Ecto neural progenitor cell (in vitro differentiated cells): Measurements from ENCODE around the gene RASGEF1C.
"Not testable (repeated sequence)": the region's sequence is repeated elsewhere in the genome, so short reads cannot be mapped to it uniquely, and the experiment has no call there.

ENCODE experiments used
- DNase-seq: peaks from one replicate; pipeline ENCODE4 v3.0.0-alpha.2; 2018; ENCODE audit warnings: low spot score

RASGEF1C gene

DNA sequence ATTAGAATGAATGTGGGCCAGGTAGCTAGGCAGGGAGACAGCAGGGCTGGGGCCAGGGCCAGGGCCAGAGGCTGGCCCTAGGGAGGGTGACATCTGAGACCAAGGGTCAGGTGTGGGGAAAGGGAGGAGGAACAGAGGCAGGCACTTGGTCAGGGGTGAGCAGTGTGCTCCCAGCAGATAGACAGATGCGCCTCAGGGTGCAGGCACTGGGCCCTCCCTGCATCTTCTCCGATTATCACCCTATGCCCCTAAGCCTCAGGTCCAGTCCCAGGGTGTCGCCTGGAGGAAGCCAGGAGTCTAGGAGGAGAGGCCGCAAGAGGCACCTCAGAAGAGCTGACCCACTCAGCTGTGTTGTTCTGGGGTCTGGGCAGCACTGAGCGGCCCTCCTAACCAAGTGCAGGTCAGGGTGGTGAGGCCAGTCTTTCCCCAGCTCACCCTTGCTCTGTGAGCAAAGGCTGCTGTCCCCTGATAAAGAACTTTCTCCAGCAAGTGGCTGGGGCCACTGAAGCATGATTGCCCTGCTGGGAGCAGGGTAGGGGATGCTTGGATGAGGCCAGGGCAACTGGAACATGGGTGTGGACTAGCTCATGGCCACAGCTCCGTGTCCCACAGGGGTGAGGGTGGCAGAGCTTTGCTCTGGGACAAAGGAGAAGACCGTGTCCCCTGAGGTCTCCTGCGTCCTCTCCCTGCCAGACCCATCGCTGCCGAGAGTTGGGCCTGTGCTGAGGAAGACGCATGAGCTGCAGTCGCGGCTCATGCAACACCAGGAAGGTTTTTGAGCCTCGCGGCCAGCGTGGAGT lies 2.1 kb upstream of the RASGEF1C start:
- DNase-seq = no peak

GRCh38 chr5:180210077-180210476 lies 1.1 kb upstream of the RASGEF1C start:
- DNase-seq = not testable (repeated sequence)

- DNase-seq = peak; percentile 77
These were observed 453 bp downstream of the RASGEF1C start for GRCh38 chr5:180208435-180209081.

DNA sequence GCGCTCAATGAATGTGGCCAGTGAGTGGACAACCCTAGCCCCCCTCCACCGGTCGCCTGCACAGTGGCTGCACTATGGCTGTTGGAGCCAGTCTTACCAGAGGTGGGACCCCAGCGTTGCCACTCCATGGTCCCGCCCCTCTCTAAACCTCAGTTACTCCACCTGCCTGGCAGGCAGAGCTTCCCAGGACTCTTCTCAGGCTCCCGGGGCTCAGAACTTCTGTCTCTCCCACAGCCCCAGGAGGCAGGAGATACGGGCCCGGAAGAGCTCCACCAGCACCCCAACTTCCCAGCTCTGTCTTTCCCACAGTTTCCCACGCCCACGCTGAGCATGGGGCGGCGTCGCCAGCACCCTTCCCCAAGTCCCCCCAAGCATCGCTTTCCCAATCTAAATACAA lies 975 bp downstream of the RASGEF1C start:
- no peak for DNase-seq

GRCh38 chr5:180207593-180207992 lies 1.4 kb downstream of the RASGEF1C start:
- no peak for DNase-seq

DNA sequence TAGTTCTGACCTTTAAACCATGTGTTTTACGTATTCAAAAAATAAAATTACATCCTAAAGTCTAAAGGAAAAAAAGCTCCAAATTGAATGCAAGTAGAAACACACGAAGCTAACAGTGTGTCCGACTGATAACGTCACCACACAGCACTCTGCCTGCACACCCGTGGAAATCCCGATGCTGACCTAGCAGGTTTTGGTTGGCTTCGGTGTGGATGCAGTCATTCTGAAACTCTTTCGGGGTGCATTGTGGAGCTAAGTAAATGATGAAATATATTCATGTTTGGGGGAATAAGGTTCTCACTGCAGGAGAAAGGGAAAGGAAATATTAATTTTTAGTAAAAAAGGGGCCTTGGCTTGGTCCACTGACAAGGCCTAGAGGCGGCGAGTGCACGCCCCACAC lies 2.0 kb downstream of the RASGEF1C start:
- no peak for DNase-seq

DNA sequence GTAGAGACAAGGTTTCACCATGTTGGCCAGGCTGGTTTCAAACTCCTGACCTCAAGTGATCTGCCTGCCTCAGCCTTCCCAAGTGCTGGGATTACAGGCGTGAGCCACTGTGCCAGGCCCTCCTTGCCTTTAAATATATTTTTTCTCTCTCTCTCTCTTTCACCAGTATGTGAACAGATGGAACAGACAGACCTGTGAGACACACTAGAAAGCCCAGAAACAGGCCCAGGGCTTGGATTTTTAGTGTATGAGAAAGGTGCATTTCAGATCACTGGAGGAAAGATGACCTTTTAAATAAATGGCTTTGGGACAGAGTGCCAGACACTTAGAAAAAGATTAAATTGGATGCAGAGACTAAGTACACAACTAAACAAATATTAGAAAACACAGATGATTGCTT lies 3.1 kb downstream of the RASGEF1C start:
- no peak for DNase-seq

- DNase-seq = no peak
These were observed 4.7 kb downstream of the RASGEF1C start for GRCh38 chr5:180204276-180204819.

- DNase-seq = no peak
These were observed 6.0 kb downstream of the RASGEF1C start for GRCh38 chr5:180202939-180203573.

DNA sequence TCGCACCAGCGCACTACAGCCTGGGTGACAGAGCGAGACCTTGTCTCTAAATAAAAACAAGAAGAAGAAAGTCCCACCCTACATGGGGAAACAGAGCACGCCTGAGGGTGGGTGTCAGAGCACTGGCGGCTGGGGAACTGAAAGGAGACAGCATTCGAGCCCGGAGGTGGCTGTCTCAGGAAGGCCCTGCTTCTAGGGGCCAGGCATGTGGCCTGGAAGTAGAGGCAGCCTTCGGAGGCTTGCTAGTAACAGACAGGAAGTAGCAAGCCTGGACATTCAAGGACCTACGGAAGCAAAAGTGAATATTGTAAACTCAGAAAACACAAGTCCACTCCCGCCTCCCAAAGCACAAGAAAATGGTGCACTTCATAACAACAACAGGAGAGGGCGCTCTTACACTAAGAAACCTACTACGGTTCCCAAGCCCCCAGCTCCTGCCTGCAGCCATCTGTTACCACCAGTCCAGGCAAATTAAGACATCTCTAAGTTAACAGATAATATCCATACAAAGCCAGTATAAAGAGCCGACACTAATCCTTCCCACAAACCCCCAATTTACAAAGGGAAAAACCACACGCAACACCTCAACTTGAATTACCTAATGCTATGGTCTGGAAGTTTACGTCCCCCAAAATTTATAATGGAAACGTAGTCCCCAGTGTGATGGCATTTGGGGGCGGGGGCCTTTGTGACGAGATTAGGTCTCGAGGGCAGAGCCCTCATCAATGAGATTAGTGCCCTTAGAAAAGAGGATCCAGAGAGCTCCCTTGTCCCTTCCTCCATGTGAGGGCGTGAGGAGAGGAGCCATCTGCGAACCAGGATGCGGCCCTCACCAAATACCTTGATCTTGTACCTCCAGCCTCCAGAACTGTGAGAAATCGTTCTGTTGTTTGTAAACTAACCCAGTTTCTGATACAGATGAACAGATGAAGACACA lies 7.7 kb downstream of the RASGEF1C start:
- DNase-seq = no peak

DNA sequence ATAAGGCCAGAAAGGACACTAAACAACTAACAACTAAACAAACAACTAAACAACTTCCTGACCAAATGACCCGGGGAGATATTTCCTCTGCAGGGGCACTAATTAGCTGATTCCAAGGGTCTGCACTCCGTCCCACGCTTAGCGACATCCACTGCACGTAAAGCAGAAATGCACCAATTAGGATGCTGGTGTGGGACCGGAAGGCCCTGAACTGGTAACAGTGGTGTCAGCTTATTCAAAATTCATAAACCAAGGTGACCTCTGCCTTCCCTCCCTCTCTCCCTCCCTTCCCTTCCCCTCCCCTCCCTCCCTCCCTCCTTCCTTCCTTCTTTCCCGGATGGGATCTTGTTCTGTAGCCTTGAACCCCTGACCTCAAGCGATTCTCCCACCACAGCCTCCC lies 9.6 kb downstream of the RASGEF1C start:
- DNase-seq = no peak

- no peak for DNase-seq
These were observed 10.8 kb downstream of the RASGEF1C start for GRCh38 chr5:180198208-180198607.

DNA sequence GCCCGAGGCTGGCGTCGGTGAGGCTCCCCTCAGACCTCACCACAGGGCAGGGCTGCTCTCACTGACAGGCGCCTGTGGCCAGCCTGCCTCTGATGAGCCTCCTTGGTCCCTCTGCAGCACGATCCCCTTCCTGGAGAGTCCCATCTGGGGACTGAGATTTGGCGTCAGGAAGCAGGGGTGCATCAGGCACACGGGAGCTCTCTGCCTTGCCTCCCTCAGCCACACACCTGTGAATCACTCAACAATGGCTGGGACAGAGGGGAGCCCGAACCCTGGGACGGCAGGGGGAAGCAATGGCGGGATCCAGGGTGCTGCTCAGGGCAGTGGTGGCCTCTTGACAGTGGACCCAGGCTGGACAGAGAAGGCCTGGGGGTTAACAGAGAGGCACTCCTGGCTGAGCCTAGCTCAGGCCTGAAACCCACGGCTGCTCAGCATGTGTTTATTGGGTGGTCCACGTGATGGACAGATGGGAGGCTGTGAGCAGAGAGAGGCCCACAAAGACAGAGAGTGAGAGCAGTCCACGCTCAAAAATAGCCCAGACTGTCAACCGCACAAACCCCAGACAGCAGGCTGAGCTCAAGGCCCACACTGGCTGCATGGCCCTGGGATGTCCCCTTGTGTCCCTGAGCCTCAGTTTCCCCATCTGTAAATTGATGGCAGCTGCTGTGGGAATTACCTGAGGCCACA lies 11.9 kb downstream of the RASGEF1C start:
- no peak for DNase-seq

GRCh38 chr5:180194410-180195345 lies 14.3 kb downstream of the RASGEF1C start:
- DNase-seq = peak; percentile 39

DNA sequence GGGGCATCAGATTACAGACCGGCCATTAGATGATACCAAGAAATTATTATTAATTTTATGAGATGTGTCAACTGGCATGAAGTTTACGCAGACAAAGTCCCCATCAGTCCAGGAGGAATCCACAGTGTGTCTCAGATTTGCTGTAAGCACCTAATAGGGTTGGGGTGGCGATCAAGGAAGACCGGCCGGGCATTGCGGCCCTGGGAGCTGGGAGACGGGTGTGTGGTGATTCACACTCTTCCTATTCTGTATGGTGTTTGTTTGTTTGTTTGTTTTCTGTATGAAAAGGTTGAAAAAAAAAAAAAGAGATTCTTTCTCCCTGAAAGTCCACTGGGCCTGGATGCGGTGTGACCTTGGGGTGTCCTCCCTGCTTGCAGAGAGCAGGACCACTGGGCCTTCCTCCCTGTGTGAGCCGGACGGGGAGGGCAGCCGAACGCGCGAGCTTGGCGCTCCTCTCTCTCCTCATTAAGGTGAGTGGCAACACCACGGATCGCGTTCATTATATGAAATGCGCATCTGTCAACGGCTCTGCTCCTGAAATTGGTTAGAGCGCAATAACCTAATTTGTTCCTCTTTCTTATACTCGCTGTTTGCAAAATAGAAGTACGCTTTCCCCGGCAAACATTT lies 15.1 kb downstream of the RASGEF1C start:
- no peak for DNase-seq

- no peak for DNase-seq
These were observed 17.3 kb downstream of the RASGEF1C start for GRCh38 chr5:180191716-180192115.

DNA sequence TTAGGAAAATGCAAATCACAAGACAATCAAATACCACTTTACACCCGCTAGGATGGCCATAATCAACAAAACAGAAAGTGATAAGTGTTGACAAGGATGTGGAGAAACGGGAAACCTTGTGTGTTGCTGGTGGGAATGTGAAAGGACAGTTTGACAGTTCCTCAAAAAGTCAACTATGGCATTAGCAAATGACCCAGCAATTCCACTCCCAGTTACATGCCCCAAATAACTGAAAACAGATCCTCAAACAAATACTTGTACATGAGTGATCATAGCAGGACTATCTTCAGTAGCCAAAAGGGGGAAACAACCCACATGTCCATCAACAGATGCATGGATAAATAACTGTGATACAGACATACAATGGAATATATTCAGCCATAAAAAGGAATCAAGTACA lies 21.2 kb downstream of the RASGEF1C start:
- no peak for DNase-seq

GRCh38 chr5:180180846-180181245 lies 28.2 kb downstream of the RASGEF1C start:
- no peak for DNase-seq

DNA sequence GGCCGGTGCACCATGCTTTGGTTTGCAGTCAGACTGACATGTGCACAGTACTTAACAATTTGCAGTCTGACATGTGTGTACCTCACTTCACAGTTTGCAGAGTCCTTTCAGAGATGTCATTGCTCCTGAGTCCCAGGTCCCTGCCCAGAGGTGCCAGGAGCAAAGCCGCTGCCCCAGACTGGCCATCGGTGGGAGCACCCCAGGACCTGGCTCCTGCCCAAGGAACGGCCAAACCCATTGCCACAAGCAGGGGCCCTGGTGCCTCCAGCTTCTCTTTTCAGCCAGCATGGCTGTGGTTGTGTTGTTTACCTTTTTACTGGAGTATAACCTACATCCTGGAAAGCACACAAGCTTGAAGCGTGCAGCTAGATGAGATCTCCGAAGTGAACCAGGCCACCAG lies 28.6 kb downstream of the RASGEF1C start:
- no peak for DNase-seq
